HG02938 (cell line): ENCODE results near the gene AFF2.

Source experiments
- ATAC-seq: cut with Tn5 transposase; IDR thresholded peaks from one replicate; pipeline ENCODE4 v1.9.1; 2021; ENCODE audit warnings: mild to moderate bottlenecking, moderate library complexity; ENCODE audit not compliant: unreplicated experiment

The AFF2 gene

GRCh38 chrX:148995661-148996060 lies 495.2 kb downstream of the AFF2 start:
- ATAC-seq, result no peak

- ATAC-seq, result no peak
Observed at GRCh38 chrX:149002320-149002719, 501.9 kb downstream of the AFF2 start.

- no peak for ATAC-seq
Observed at GRCh38 chrX:149003863-149004660, 503.6 kb downstream of the AFF2 start.

- ATAC-seq, result no peak
Observed at GRCh38 chrX:149004936-149005335, 504.5 kb downstream of the AFF2 start.

- ATAC-seq, result no peak
Observed at GRCh38 chrX:149006235-149006634, 505.8 kb downstream of the AFF2 start.

GRCh38 chrX:149007423-149007822 lies 507.0 kb downstream of the AFF2 start:
- ATAC-seq, result no peak

- no peak for ATAC-seq
Observed at GRCh38 chrX:149010013-149010852, 509.8 kb downstream of the AFF2 start.

- no peak for ATAC-seq
Observed at GRCh38 chrX:149010853-149011224, 510.4 kb downstream of the AFF2 start.

- ATAC-seq, result no peak
Observed at GRCh38 chrX:149013081-149013480, 512.7 kb downstream of the AFF2 start.

- ATAC-seq, result no peak
Observed at GRCh38 chrX:149021159-149021558, 520.7 kb downstream of the AFF2 start.

GRCh38 chrX:149022485-149022884 lies 522.1 kb downstream of the AFF2 start:
- no peak for ATAC-seq

- ATAC-seq, result no peak
Observed at GRCh38 chrX:149032449-149032848, 532.0 kb downstream of the AFF2 start.

- no peak for ATAC-seq
Observed at GRCh38 chrX:149036086-149036485, 535.7 kb downstream of the AFF2 start.

GRCh38 chrX:149037281-149037870 lies 537.0 kb downstream of the AFF2 start:
- no peak for ATAC-seq

- no peak for ATAC-seq
Observed at GRCh38 chrX:149039057-149039456, 538.6 kb downstream of the AFF2 start.

GRCh38 chrX:149040873-149041535 lies 540.6 kb downstream of the AFF2 start:
- no peak for ATAC-seq

GRCh38 chrX:149043401-149043800 lies 543.0 kb downstream of the AFF2 start:
- ATAC-seq, result no peak

- ATAC-seq, result no peak
Observed at GRCh38 chrX:149044471-149044870, 544.1 kb downstream of the AFF2 start.

- ATAC-seq, result no peak
Observed at GRCh38 chrX:149045645-149046210, 545.3 kb downstream of the AFF2 start.
